Fibroblast of peridontal ligament (primary cell): ENCODE data around the gene CDH7.

Experiments
- DNase-seq: peaks from one replicate; pipeline ENCODE4 v3.0.0-alpha.2; 2010; ENCODE audit errors: extremely low read depth

The CDH7 gene

GRCh38 chr18:65750389-65751154 lies at the start of gene CDH7:
TSS of gene CDH7 (plus strand) at chr18:65751012. CDS start at chr18:65762843, 11,831 bp downstream.
- DNase-seq, result no peak

- no peak for DNase-seq
Measured at GRCh38 chr18:65704046-65704445, 46.8 kb upstream of the CDH7 start.

GRCh38 chr18:65706646-65707045 lies 44.2 kb upstream of the CDH7 start:
- no peak for DNase-seq

- DNase-seq, result no peak
Measured at GRCh38 chr18:65711493-65711892, 39.3 kb upstream of the CDH7 start.

GRCh38 chr18:65721619-65722018 lies 29.2 kb upstream of the CDH7 start:
- no peak for DNase-seq

GRCh38 chr18:65725251-65726050 lies 25.4 kb upstream of the CDH7 start:
- DNase-seq, result no peak

GRCh38 chr18:65735155-65735554 lies 15.7 kb upstream of the CDH7 start:
- no peak for DNase-seq

- DNase-seq, result no peak
Measured at GRCh38 chr18:65737471-65737955, 13.3 kb upstream of the CDH7 start.

- no peak for DNase-seq
Measured at GRCh38 chr18:65746936-65747335, 3.9 kb upstream of the CDH7 start.

GRCh38 chr18:65748321-65748720 lies 2.5 kb upstream of the CDH7 start:
- no peak for DNase-seq

GRCh38 chr18:65749841-65750240 lies 971 bp upstream of the CDH7 start:
- no peak for DNase-seq

- no peak for DNase-seq
Measured at GRCh38 chr18:65751155-65752085, 608 bp downstream of the CDH7 start.

- DNase-seq, result no peak
Measured at GRCh38 chr18:65752625-65753325, 2.0 kb downstream of the CDH7 start.

- DNase-seq, result no peak
Measured at GRCh38 chr18:65753520-65753919, 2.7 kb downstream of the CDH7 start.

- no peak for DNase-seq
Measured at GRCh38 chr18:65754121-65754520, 3.3 kb downstream of the CDH7 start.

- DNase-seq, result no peak
Measured at GRCh38 chr18:65755616-65756015, 4.8 kb downstream of the CDH7 start.

GRCh38 chr18:65760457-65760856 lies 9.6 kb downstream of the CDH7 start:
- no peak for DNase-seq

- no peak for DNase-seq
Measured at GRCh38 chr18:65761636-65762295, 11.0 kb downstream of the CDH7 start.

- DNase-seq, result no peak
Measured at GRCh38 chr18:65762556-65762955, 11.7 kb downstream of the CDH7 start.

- no peak for DNase-seq
Measured at GRCh38 chr18:65767406-65767805, 16.6 kb downstream of the CDH7 start.
